HL-60 (cell line): ENCODE data around the gene MERTK.

Experiments used
- CTCF ChIP-seq: IDR thresholded peaks from one replicate; pipeline ENCODE4 v1.5.1; 2011; ENCODE audit warnings: low read length, control low read depth, inconsistent platforms; ENCODE audit not compliant: insufficient read depth
- GABPA ChIP-seq: IDR thresholded peaks from 2 replicates; pipeline ENCODE4 v1.6.1; 2012; ENCODE audit warnings: low read depth

- TF ChIP-seq GABPA (no peak), CTCF (no peak)
These were observed 54.6 kb downstream of the MERTK start for GRCh38 chr2:111952871-111953452.
